Body of pancreas (tissue), 4 donors: ENCODE data around the gene PSMD1. TPM values are rescaled to one million over a fixed set of nuclear protein-coding genes. Genes with fewer than 3 reads are reported as not detected.

Experiments used
- ATAC-seq: fragments of 150-250 bp; one replicate; pipeline ENCODE4 v1.9.1; 2016
- DNase-seq, 4 donors: peaks; one replicate each; pipeline ENCODE4 v3.0.0-alpha.2; 2019
- H3K27ac ChIP-seq, 4 donors: fragments of 200-600 bp; sonication (generic); 1 replicate in 3 of 4; 2 replicates in 1 of 4; pipeline versions ENCODE4 v1.5.1 to v1.6.1; 2016 to 2019; ENCODE audit warnings: mild to moderate bottlenecking in 1 of 4, mixed read lengths in 1 of 4, moderate library complexity in 1 of 4
- H3K27me3 ChIP-seq, 2 donors: fragments of 200-600 bp; sonication (generic); one replicate each; pipeline ENCODE4 v1.6.0; 2016; ENCODE audit warnings: mild to moderate bottlenecking in 1 of 2
- H3K36me3 ChIP-seq, 2 donors: fragments of 200-600 bp; sonication (generic); replicated peaks in 1 of 2; 2 replicates each; pipeline ENCODE4 v1.5.1; 2016; ENCODE audit warnings: low read depth in 2 of 2; ENCODE audit not compliant: insufficient read depth in 1 of 2
- H3K4me1 ChIP-seq: fragments of 200-600 bp; sonication (generic); one replicate; pipeline ENCODE4 v1.6.0; 2016
- H3K4me3 ChIP-seq, 2 donors: fragments of 200-600 bp; sonication (generic); 1 replicate in 1 of 2; 2 replicates in 1 of 2; pipeline ENCODE4 v1.5.1; 2016 to 2019
- H3K9me3 ChIP-seq, 3 donors: fragments of 200-600 bp; sonication (generic); 1 replicate in 2 of 3; 2 replicates in 1 of 3; pipeline ENCODE4 v1.5.1; 2016
- CTCF ChIP-seq, 7 experiments: fragments of 450-650 bp in 4 of 7; fragments of 200-600 bp in 3 of 7; sonication (generic) in 3 of 7; IDR thresholded peaks; one replicate each; pipeline ENCODE4 v1.5.1; 2016 to 2019; ENCODE audit warnings: antibody characterized with exemption in 7 of 7
- POLR2A ChIP-seq, 3 donors: fragments of 450-650 bp; IDR thresholded peaks; one replicate each; pipeline ENCODE4 v1.6.1; 2016; ENCODE audit warnings: antibody characterized with exemption in 3 of 3, mild to moderate bottlenecking in 2 of 3
- WGBS, 2 donors: methylation state at CpG; one replicate each; pipeline ENCODE4 v1.1.5; 2017; 5-methylcytosine and 5-hydroxymethylcytosine counted together
- intact Hi-C: fragments of 100-400 bp; cut with DNase I; formaldehyde crosslinking; loops from one replicate; pipeline ENCODE4 v1.15.1; 2023
- total RNA-seq, 2 donors: library from RNA; depleted of rRNA; stranded (reverse); fragments of >200 nt; gene quantifications; one replicate each; pipeline ENCODE4 v1.1.0, GENCODE V29; 2016

PSMD1 gene
- total RNA-seq, 2 donors from 2014 or later, result 20.5 to 27.4 TPM

GRCh38 chr2:231185050-231185725 is 128.5 kb downstream of the PSMD1 start:
- no peaks in the 10 kb centered on the region for H3K36me3 ChIP-seq
- H3K9me3 ChIP-seq, result no peaks in the 10 kb centered on the region
- WGBS, 2 donors, result 73 to 83% methylated on average over 9 to 11 of the region's 11 CpGs
- no peak overlapping the region for H3K27ac ChIP-seq
- no peaks in the 10 kb centered on the region for H3K27me3 ChIP-seq
- DNase-seq (no peak), ATAC-seq (no peak)
- no peak overlapping the region for H3K4me3 ChIP-seq
- TF ChIP-seq CTCF (IDR thresholded peaks at IDR 0.05) (no peak), POLR2A (IDR thresholded peaks at IDR 0.05) (no peak)
- H3K4me1 ChIP-seq, result peaks cover 9% of the 10 kb centered on the region
- intact Hi-C loops, result no loop called here

GRCh38 chr2:231185886-231186285 is 129.2 kb downstream of the PSMD1 start:
- intact Hi-C loops, result no loop called here
- DNase-seq (no peak), ATAC-seq (no peak)

GRCh38 chr2:231186325-231186724 is 129.7 kb downstream of the PSMD1 start:
- H3K4me3 ChIP-seq, result no peak overlapping the region
- H3K4me1 ChIP-seq, result peaks cover 18% of the 10 kb centered on the region
- no peak overlapping the region for H3K27ac ChIP-seq
- TF ChIP-seq POLR2A (IDR thresholded peaks at IDR 0.05) (no peak), CTCF (IDR thresholded peaks at IDR 0.05) (no peak)
- intact Hi-C loops, result no loop called here
- no peaks in the 10 kb centered on the region for H3K27me3 ChIP-seq
- no peak for ATAC-seq
- no peak for DNase-seq
- H3K36me3 ChIP-seq, result no peaks in the 10 kb centered on the region
- 84 to 93% methylated on average over 6 to 7 of the region's 7 CpGs for WGBS, 2 donors
- H3K9me3 ChIP-seq, result no peaks in the 10 kb centered on the region

More at GRCh38 chr2:231185886-231186285, 129.2 kb downstream of the PSMD1 start:
- no peaks in the 10 kb centered on the region for H3K27me3 ChIP-seq
- no peaks in the 10 kb centered on the region for H3K9me3 ChIP-seq
- TF ChIP-seq POLR2A (IDR thresholded peaks at IDR 0.05) (no peak), CTCF (IDR thresholded peaks at IDR 0.05) (no peak)
- 66 to 67% methylated on average over 2 to 3 of the region's 4 CpGs for WGBS, 2 donors
- H3K27ac ChIP-seq, result no peak overlapping the region
- no peak overlapping the region for H3K4me3 ChIP-seq
- peaks cover 16% of the 10 kb centered on the region for H3K4me1 ChIP-seq
- H3K36me3 ChIP-seq, result no peaks in the 10 kb centered on the region

GRCh38 chr2:231187736-231188505 is 131.3 kb downstream of the PSMD1 start:
- peaks cover 18% of the 10 kb centered on the region for H3K4me1 ChIP-seq
- peak; percentile 59 for ATAC-seq

More at GRCh38 chr2:231187736-231188505, 131.3 kb downstream of the PSMD1 start:
- no peak for TF ChIP-seq CTCF (IDR thresholded peaks at IDR 0.05)
- TF ChIP-seq POLR2A (IDR thresholded peaks at IDR 0.05), result no peak
- DNase-seq, result peak; percentile 51 to 68 (median 64)
- no peaks in the 10 kb centered on the region for H3K27me3 ChIP-seq
- H3K4me3 ChIP-seq, result no peak overlapping the region
- no peaks in the 10 kb centered on the region for H3K36me3 ChIP-seq
- WGBS, 2 donors, result 64 to 65% methylated on average over 18 of the region's 18 CpGs
- intact Hi-C loops, result no loop called here
- no peak overlapping the region for H3K27ac ChIP-seq
- no peaks in the 10 kb centered on the region for H3K9me3 ChIP-seq
